H1 (cell line): ENCODE measurements around the gene SEPTIN7. TPM values are rescaled to one million over a fixed set of nuclear protein-coding genes. Genes with fewer than 3 reads are reported as not detected.

Experiments used
- ATF2 ChIP-seq: IDR thresholded peaks from 2 replicates; pipeline ENCODE4 v1.6.1; 2012; ENCODE audit warnings: low read length, inconsistent platforms
- CBX5 ChIP-seq: fragments of 300-800, 300-1000 bp; sonication (generic); IDR thresholded peaks from 2 replicates; pipeline ENCODE4 v1.7.1; 2016; ENCODE audit warnings: antibody characterized with exemption, low read length, low read depth
- E2F6 ChIP-seq: IDR thresholded peaks from 2 replicates; pipeline ENCODE4 v1.6.1; 2012; ENCODE audit warnings: inconsistent platforms
- GABPA ChIP-seq: IDR thresholded peaks from 2 replicates; pipeline ENCODE4 v1.6.1; 2011; ENCODE audit warnings: mild to moderate bottlenecking, low read length, moderate library complexity, borderline replicate concordance; ENCODE audit not compliant: insufficient read depth
- GTF2F1 ChIP-seq: IDR thresholded peaks from 2 replicates; pipeline ENCODE4 v1.6.1; 2012; ENCODE audit warnings: low read depth, low read length, improper control_type of control experiment, borderline replicate concordance
- HDAC2 ChIP-seq, 2 experiments: fragments of 300-600 bp in 1 of 2; sonication (generic) in 1 of 2; IDR thresholded peaks; 2 replicates each; pipeline ENCODE4 v1.6.1; 2011 to 2012; ENCODE audit warnings: low read depth in 2 of 2, low read length in 2 of 2, mild to moderate bottlenecking in 2 of 2, moderate library complexity in 2 of 2, borderline replicate concordance in 1 of 2, inconsistent platforms in 1 of 2
- KDM5A ChIP-seq: fragments of 200-600 bp; IDR thresholded peaks from 2 replicates; pipeline ENCODE4 v1.7.1; 2012; ENCODE audit warnings: mild to moderate bottlenecking, low read length, inconsistent platforms, mixed read lengths
- SUZ12 ChIP-seq: fragments of 200-600 bp; sonication (generic); IDR thresholded peaks from 2 replicates; pipeline ENCODE4 v1.6.1; 2012; ENCODE audit warnings: mild to moderate bottlenecking, inconsistent platforms, low read length, moderate library complexity, mixed read lengths
- polyA plus RNA-seq, 7 experiments: library from polyadenylated mRNA; depleted of rRNA in 3 of 7; stranded (reverse) in 5 of 7; unstranded in 2 of 7; fragments of >200 nt in 5 of 7; fragments of 200-250 nt in 2 of 7; gene quantifications; 1 replicate in 5 of 7; 2 replicates in 1 of 7; 4 replicates in 1 of 7; pipeline versions ENCODE4 v1.2.1 to v1.2.3, GENCODE V29; 2011 to 2013; ENCODE audit warnings: missing spikeins in 2 of 7, mixed read lengths in 2 of 7
- total RNA-seq: library from RNA; stranded (reverse); fragmentation: NEBNext Ultra II Directional; extraction: Animal tissue kit (Norgen Biotek cat#: 25700); gene quantifications from 2 replicates; pipeline ENCODE4 v1.2.1, GENCODE V29; 2021

Gene SEPTIN7
- total and polyA plus RNA-seq, 2 of the 8 experiments (the other 6 are each of a cell fraction or from before 2014, with no cell fraction given) = 85.3 to 183 TPM

GRCh38 chr7:35792873-35793489 is 7.9 kb upstream of the SEPTIN7 start (continued):
- TF ChIP-seq CBX5 (no peak), ATF2 (no peak), SUZ12 (no peak), KDM5A (no peak), GABPA (no peak), HDAC2 (IDR thresholded peaks at IDR 0.05; ENCODE audit: borderline replicate concordance in 1 of 2, low read depth in 2 of 2, low read length in 2 of 2) (no peak), E2F6 (no peak), GTF2F1 (no peak)
